ACC112 (cell line): ENCODE measurements around the gene MTMR12.

Experiments
- H2AFZ ChIP-seq: fragments of 200-600 bp; sonication (generic); one replicate; pipeline ENCODE4 v1.6.0; 2017; ENCODE audit warnings: antibody characterized with exemption, low read length; ENCODE audit not compliant: unreplicated experiment
- H3K27ac ChIP-seq: fragments of 200-600 bp; sonication (generic); 2 replicates; pipeline ENCODE4 v1.5.1; 2014; ENCODE audit warnings: low read depth, mild to moderate bottlenecking, antibody characterized with exemption, low read length, moderate library complexity
- H3K27me3 ChIP-seq: fragments of 200-600 bp; sonication (generic); 2 replicates; pipeline ENCODE4 v1.6.1; 2014; ENCODE audit warnings: mild to moderate bottlenecking, antibody characterized with exemption, low read length, moderate library complexity, mixed read lengths; ENCODE audit not compliant: insufficient read depth
- H3K36me3 ChIP-seq: fragments of 200-600 bp; sonication (generic); 2 replicates; pipeline ENCODE4 v1.6.1; 2016; ENCODE audit warnings: mild to moderate bottlenecking, antibody characterized with exemption, low read length, moderate library complexity, mixed read lengths; ENCODE audit not compliant: insufficient read depth
- H3K4me1 ChIP-seq: fragments of 200-600 bp; sonication (generic); one replicate; pipeline ENCODE4 v1.6.1; 2016; ENCODE audit warnings: low read length, mixed read lengths; ENCODE audit not compliant: insufficient read depth, unreplicated experiment, control insufficient read depth
- H3K4me3 ChIP-seq: fragments of 200-600 bp; sonication (generic); 2 replicates; pipeline ENCODE4 v1.5.1; 2014; ENCODE audit warnings: mild to moderate bottlenecking, low read depth, low read length
- H3K79me2 ChIP-seq: fragments of 200-600 bp; sonication (generic); one replicate; pipeline ENCODE4 v1.6.0; 2016; ENCODE audit warnings: low read length; ENCODE audit not compliant: control insufficient read depth, unreplicated experiment, insufficient read depth

The MTMR12 gene

GRCh38 chr5:32275396-32275741 is 37.4 kb downstream of the MTMR12 start:
- Histone ChIP-seq H3K4me1 (peaks cover 24% of the 10 kb centered on the region), H3K79me2 (peaks cover 7% of the 10 kb centered on the region), H3K36me3 (no peaks in the 10 kb centered on the region; the same call in 1 of the 2 replicates), H2AFZ (no peak overlapping the region), H3K27ac (no peak overlapping the region), H3K4me3 (no peak overlapping the region), H3K27me3 (no peaks in the 10 kb centered on the region)

GRCh38 chr5:32274548-32275395 is 38.0 kb downstream of the MTMR12 start:
- Histone ChIP-seq H3K4me1 (peaks cover 24% of the 10 kb centered on the region), H3K79me2 (peaks cover 7% of the 10 kb centered on the region), H3K36me3 (no peaks in the 10 kb centered on the region; the same call in 1 of the 2 replicates), H2AFZ (no peak overlapping the region), H3K27me3 (no peaks in the 10 kb centered on the region), H3K27ac (no peak overlapping the region), H3K4me3 (no peak overlapping the region)

GRCh38 chr5:32273821-32274220 is 38.9 kb downstream of the MTMR12 start:
- H3K79me2 ChIP-seq, result peaks cover 7% of the 10 kb centered on the region
- H3K27ac ChIP-seq, result no peak overlapping the region
- H3K27me3 ChIP-seq, result no peaks in the 10 kb centered on the region
- no peaks in the 10 kb centered on the region; the same call in 1 of the 2 replicates for H3K36me3 ChIP-seq
- peaks cover 24% of the 10 kb centered on the region for H3K4me1 ChIP-seq
- H3K4me3 ChIP-seq, result no peak overlapping the region
- no peak overlapping the region for H2AFZ ChIP-seq

- Histone ChIP-seq H2AFZ (no peak overlapping the region), H3K4me1 (peaks cover 15% of the 10 kb centered on the region), H3K27me3 (no peaks in the 10 kb centered on the region), H3K4me3 (no peak overlapping the region), H3K79me2 (peaks cover under 1% of the 10 kb centered on the region), H3K36me3 (no peaks in the 10 kb centered on the region; the same call in 1 of the 2 replicates), H3K27ac (no peak overlapping the region)
Measured at GRCh38 chr5:32272746-32273145, 40.0 kb downstream of the MTMR12 start.

- Histone ChIP-seq H3K4me3 (no peak overlapping the region), H3K27me3 (no peaks in the 10 kb centered on the region), H3K79me2 (no peaks in the 10 kb centered on the region), H3K36me3 (no peaks in the 10 kb centered on the region; the same call in 1 of the 2 replicates), H3K4me1 (peaks cover 6% of the 10 kb centered on the region), H2AFZ (no peak overlapping the region), H3K27ac (no peak overlapping the region)
Measured at GRCh38 chr5:32270946-32271345, 41.8 kb downstream of the MTMR12 start.

- H3K4me1 ChIP-seq, result peaks cover 2% of the 10 kb centered on the region
- no peak overlapping the region for H2AFZ ChIP-seq
- H3K27ac ChIP-seq, result no peak overlapping the region
- H3K27me3 ChIP-seq, result no peaks in the 10 kb centered on the region
- no peaks in the 10 kb centered on the region; the same call in 1 of the 2 replicates for H3K36me3 ChIP-seq
- H3K4me3 ChIP-seq, result no peak overlapping the region
- no peaks in the 10 kb centered on the region for H3K79me2 ChIP-seq
Measured at GRCh38 chr5:32270178-32270577, 42.6 kb downstream of the MTMR12 start.

- no peak overlapping the region for H3K4me3 ChIP-seq
- H2AFZ ChIP-seq, result no peak overlapping the region
- no peak overlapping the region for H3K27ac ChIP-seq
- H3K36me3 ChIP-seq, result peaks cover 10% of the 10 kb centered on the region
- H3K27me3 ChIP-seq, result no peaks in the 10 kb centered on the region
- H3K79me2 ChIP-seq, result no peaks in the 10 kb centered on the region
- H3K4me1 ChIP-seq, result peaks cover 6% of the 10 kb centered on the region
Measured at GRCh38 chr5:32265902-32266301, 46.8 kb downstream of the MTMR12 start.

GRCh38 chr5:32264957-32265572 is 47.7 kb downstream of the MTMR12 start:
- Histone ChIP-seq H3K4me3 (no peak overlapping the region), H3K79me2 (no peaks in the 10 kb centered on the region), H3K27me3 (no peaks in the 10 kb centered on the region), H3K36me3 (peaks cover 10% of the 10 kb centered on the region), H2AFZ (no peak overlapping the region), H3K4me1 (peaks cover 10% of the 10 kb centered on the region), H3K27ac (no peak overlapping the region)

GRCh38 chr5:32263684-32264083 is 49.1 kb downstream of the MTMR12 start:
- no peaks in the 10 kb centered on the region for H3K27me3 ChIP-seq
- H3K36me3 ChIP-seq, result peaks cover 14% of the 10 kb centered on the region
- no peak overlapping the region for H2AFZ ChIP-seq
- H3K4me1 ChIP-seq, result peaks cover 10% of the 10 kb centered on the region
- no peak overlapping the region for H3K4me3 ChIP-seq
- no peaks in the 10 kb centered on the region for H3K79me2 ChIP-seq
- no peak overlapping the region for H3K27ac ChIP-seq

- Histone ChIP-seq H3K27me3 (no peaks in the 10 kb centered on the region), H3K79me2 (no peaks in the 10 kb centered on the region), H3K4me3 (no peak overlapping the region), H3K36me3 (peaks cover 14% of the 10 kb centered on the region), H3K27ac (0 out of 2 replicates have a peak overlapping the region, but pooled peaks have one; percentile 19), H3K4me1 (peaks cover 10% of the 10 kb centered on the region), H2AFZ (no peak overlapping the region)
Measured at GRCh38 chr5:32261198-32261597, 51.5 kb downstream of the MTMR12 start.

- Histone ChIP-seq H3K36me3 (peaks cover 16% of the 10 kb centered on the region), H3K79me2 (no peaks in the 10 kb centered on the region), H3K27ac (no peak overlapping the region), H3K27me3 (no peaks in the 10 kb centered on the region), H3K4me1 (peaks cover 10% of the 10 kb centered on the region), H3K4me3 (no peak overlapping the region), H2AFZ (no peak overlapping the region)
Measured at GRCh38 chr5:32259033-32259432, 53.7 kb downstream of the MTMR12 start.
